ENCODE results near the gene NABP1. TPM values are rescaled to one million over a fixed set of nuclear protein-coding genes. Genes with fewer than 3 reads are reported as not detected.

The NABP1 gene
- total and polyA plus RNA-seq, 2 experiments from 2014 or later: 1.2 to 5.2 TPM

GRCh38 chr2:191670076-191670475, 7.9 kb upstream of the NABP1 start:
- Histone ChIP-seq H3K27me3 (no peaks in the 10 kb centered on the region), H3K36me3 (no peaks in the 10 kb centered on the region), H3K4me3 (no peak overlapping the region), H3K27ac (no peak overlapping the region), H3K9me3 (ENCODE audit: low read depth) (no peaks in the 10 kb centered on the region), H3K4me1 (ENCODE audit: low read depth) (no peaks in the 10 kb centered on the region)
- no peak for TF ChIP-seq CTCF (IDR thresholded peaks at IDR 0.05; ENCODE audit: low read depth, low read length)
- DNase-seq (ENCODE audit: low read depth in 1 of 2, low spot score in 1 of 2): no peak

DNA sequence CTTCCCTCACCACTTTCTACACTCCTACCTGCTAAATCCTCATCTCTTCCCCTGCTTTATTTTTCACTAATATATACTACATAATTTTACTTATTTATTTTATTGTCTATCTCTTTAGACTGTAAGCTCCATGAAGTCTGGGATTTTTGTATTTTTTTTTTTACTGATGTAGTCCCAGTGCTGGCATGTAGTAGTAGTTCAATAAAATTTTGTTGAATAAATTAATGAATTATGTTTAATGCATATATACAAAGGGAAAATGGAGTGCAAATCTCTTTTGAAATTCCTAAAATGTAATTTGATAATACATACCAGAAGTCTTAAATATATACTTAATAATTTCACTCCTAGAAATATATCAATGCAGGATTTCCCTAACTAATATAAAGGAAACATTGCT, 7.1 kb upstream of the NABP1 start:
- Histone ChIP-seq H3K27ac (no peak overlapping the region), H3K36me3 (no peaks in the 10 kb centered on the region), H3K4me1 (ENCODE audit: low read depth) (no peaks in the 10 kb centered on the region), H3K27me3 (no peaks in the 10 kb centered on the region), H3K9me3 (ENCODE audit: low read depth) (no peaks in the 10 kb centered on the region), H3K4me3 (no peak overlapping the region)
- no peak for DNase-seq (ENCODE audit: low read depth in 1 of 2, low spot score in 1 of 2)
- no peak for TF ChIP-seq CTCF (IDR thresholded peaks at IDR 0.05; ENCODE audit: low read depth, low read length)

DNA sequence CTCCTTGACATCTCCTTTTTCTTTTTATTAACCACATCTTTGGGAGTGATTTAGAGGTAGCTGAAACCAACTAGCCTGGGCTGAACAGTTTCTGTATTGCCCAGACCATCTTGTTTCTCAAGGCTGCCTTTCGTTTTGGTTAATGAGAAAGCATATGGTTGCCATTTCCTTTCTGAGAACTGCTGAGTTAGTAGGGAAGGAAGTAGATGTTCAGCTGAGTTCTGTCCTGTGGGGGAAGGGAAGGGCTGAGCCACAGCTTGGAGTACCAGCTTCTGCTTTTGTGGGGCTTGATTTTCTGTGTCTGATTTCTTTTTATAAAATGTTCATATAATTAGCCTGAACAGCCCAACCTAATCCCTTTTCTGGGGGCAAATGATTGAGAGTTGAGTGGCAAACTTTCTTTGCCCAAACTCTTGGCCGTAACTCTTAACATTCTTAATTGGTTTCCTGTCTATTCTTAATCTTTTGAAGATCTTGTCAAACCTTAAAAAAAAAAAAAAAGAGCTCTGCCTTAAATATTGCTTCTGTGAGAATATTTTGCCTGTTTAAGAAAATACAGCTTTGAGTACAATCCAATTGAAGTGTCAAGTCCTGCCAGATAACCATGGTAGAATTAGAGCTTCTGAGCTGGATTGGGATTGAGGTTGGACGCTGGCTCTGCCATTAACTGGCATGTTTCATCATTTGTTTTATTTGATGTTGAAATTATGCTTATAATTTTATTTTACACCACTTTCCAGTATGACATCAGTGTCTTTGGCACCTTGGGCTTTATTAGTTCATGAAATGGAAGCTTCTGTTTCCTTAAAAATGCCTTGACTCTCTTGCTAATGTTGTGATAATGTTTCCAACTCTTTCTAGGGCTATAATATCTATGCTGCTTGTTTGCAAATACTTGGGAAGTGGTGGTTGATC, 1.9 kb upstream of the NABP1 start:
- Histone ChIP-seq H3K4me3 (no peak overlapping the region), H3K4me1 (ENCODE audit: low read depth) (peaks cover 3% of the 10 kb centered on the region), H3K36me3 (no peaks in the 10 kb centered on the region), H3K27ac (no peak overlapping the region), H3K27me3 (no peaks in the 10 kb centered on the region), H3K9me3 (ENCODE audit: low read depth) (no peaks in the 10 kb centered on the region)
- TF ChIP-seq CTCF (IDR thresholded peaks at IDR 0.05; ENCODE audit: low read depth, low read length): no peak
- DNase-seq (ENCODE audit: low read depth in 1 of 2, low spot score in 1 of 2): no peak

DNA sequence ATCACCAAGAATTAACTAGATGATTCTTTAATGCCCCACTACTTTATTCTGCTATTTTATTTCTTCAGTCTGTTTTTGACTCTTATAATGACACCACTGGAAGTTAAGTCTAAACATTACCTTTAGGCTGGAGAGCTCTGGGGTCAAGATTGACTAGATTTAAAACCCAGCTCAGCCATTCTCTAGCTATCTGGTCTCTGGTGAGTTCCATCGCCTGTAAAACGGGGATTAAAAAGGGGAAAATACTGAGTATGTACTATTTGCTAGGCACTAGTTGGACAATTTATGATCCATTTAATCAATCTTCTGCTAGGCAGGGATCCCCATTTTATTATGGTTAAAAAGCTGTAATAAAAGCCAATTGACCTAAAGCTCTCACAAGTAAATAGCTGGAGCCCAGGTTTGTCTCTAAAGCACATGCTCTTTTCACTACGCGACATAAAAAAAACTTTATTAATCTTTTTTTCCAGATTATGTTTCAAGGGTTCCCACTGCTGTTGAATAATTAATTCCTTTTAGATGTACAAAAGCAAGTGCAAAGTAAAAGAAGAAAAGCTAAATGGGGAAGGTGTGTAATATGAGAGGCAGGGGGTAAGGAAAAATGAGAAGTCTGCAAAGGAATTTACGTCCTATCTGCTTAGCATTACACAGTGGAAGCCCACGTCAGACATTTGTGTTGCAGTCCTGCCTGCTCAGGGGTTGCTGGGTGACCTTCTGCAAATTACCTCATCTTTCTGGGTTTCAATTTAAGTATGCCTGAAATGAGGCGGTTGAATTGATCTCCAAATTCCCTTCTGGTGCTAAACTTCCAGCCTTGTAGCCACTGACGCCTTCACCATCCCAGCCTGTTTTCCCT, 918 bp upstream of the NABP1 start:
- H3K27ac ChIP-seq: peak overlapping the region; percentile 95
- peaks cover 3% of the 10 kb centered on the region for H3K4me1 ChIP-seq (ENCODE audit: low read depth)
- no peaks in the 10 kb centered on the region for H3K36me3 ChIP-seq
- no peak for TF ChIP-seq CTCF (IDR thresholded peaks at IDR 0.05; ENCODE audit: low read depth, low read length)
- DNase-seq (ENCODE audit: low read depth in 1 of 2, low spot score in 1 of 2): peak; percentile 67 to 94
- no peaks in the 10 kb centered on the region for H3K27me3 ChIP-seq
- H3K4me3 ChIP-seq: peak overlapping the region; percentile 81
- H3K9me3 ChIP-seq (ENCODE audit: low read depth): no peaks in the 10 kb centered on the region

DNA sequence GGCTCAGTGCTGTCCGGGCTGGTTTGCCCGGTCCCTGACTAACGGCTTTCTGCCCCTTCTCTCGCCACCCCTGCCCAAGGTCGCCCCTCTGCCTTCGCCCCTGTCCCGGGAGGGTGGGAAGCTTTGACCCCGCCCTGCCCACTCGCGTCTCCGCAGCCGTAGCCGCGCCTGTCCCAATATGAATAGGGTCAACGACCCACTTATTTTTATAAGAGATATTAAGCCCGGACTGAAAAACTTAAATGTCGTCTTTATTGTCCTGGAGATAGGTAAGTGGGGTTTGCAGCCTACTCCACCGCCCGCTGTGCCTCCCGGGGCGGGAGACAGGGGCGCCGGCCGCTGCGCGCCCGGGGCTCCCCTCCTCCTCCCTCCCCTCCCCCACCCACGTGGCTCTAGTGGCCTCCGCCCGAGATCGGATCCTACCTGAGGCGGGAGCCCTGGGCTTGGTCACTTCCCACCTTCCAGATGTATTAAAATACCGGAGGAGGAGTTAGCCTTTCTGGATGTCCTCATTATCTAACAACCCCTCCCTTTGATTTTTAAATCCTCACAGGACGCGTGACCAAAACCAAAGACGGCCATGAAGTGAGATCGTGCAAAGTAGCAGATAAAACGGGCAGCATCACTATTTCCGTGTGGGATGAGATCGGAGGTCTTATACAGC, 633 bp downstream of the NABP1 start:
- no peaks in the 10 kb centered on the region for H3K27me3 ChIP-seq
- H3K27ac ChIP-seq: peak overlapping the region; percentile 61
- H3K9me3 ChIP-seq (ENCODE audit: low read depth): no peaks in the 10 kb centered on the region
- peaks cover 3% of the 10 kb centered on the region for H3K4me1 ChIP-seq (ENCODE audit: low read depth)
- no peaks in the 10 kb centered on the region for H3K36me3 ChIP-seq
- H3K4me3 ChIP-seq: peak overlapping the region; percentile 81
- peak; percentile 52 to 53 for DNase-seq (ENCODE audit: low read depth in 1 of 2, low spot score in 1 of 2)
- no peak for TF ChIP-seq CTCF (IDR thresholded peaks at IDR 0.05; ENCODE audit: low read depth, low read length)

All from cardiac muscle cell (in vitro differentiated cells and primary cell).